Tongue (tissue), 2 donors: ENCODE results near the gene DGKA. TPM values are rescaled to one million over a fixed set of nuclear protein-coding genes. Genes with fewer than 3 reads are reported as not detected.
"Not testable (repeated sequence)": the region's sequence is repeated elsewhere in the genome, so short reads cannot be mapped to it uniquely, and the experiment has no call there.

Source experiments
- DNase-seq: peaks from one replicate; pipeline ENCODE4 v3.0.0-alpha.2; 2015
- total RNA-seq: library from RNA; depleted of rRNA; stranded (reverse); fragments of >200 nt; gene quantifications from one replicate; pipeline ENCODE4 v1.2.3, GENCODE V29; 2014

Gene DGKA
- total RNA-seq, 1 donor from 2014 or later = 50.5 TPM

- peak; percentile 15 for DNase-seq
Measured at GRCh38 chr12:55969356-55969755, 38.4 kb downstream of the DGKA start.

GRCh38 chr12:55970775-55971174 lies 39.8 kb downstream of the DGKA start:
- DNase-seq = no peak

- DNase-seq = no peak
Measured at GRCh38 chr12:55972042-55972441, 41.1 kb downstream of the DGKA start.

- no peak for DNase-seq
Measured at GRCh38 chr12:55972456-55972855, 41.5 kb downstream of the DGKA start.

- DNase-seq = no peak
Measured at GRCh38 chr12:55972911-55973598, 42.1 kb downstream of the DGKA start.

- DNase-seq = peak; percentile 100
Measured at GRCh38 chr12:55973599-55974307, 42.8 kb downstream of the DGKA start, which contains the start of gene RAB5B. TSS of gene RAB5B (plus strand) at chr12:55974078. CDS start at chr12:55986961, 12,883 bp downstream.

GRCh38 chr12:55974308-55974730 lies 43.4 kb downstream of the DGKA start:
- peak; percentile 60 for DNase-seq

- DNase-seq = no peak
Measured at GRCh38 chr12:55978393-55978792, 47.4 kb downstream of the DGKA start.

- no peak for DNase-seq
Measured at GRCh38 chr12:55979069-55979468, 48.1 kb downstream of the DGKA start.

GRCh38 chr12:55981882-55982281 lies 50.9 kb downstream of the DGKA start:
- not testable (repeated sequence) for DNase-seq

- DNase-seq = no peak
Measured at GRCh38 chr12:55982319-55982936, 51.5 kb downstream of the DGKA start.

- no peak for DNase-seq
Measured at GRCh38 chr12:55983232-55983842, 52.4 kb downstream of the DGKA start.

GRCh38 chr12:55984861-55985260 lies 53.9 kb downstream of the DGKA start:
- no peak for DNase-seq

GRCh38 chr12:55985341-55985740 lies 54.4 kb downstream of the DGKA start:
- no peak for DNase-seq

GRCh38 chr12:55985976-55986375 lies 55.0 kb downstream of the DGKA start:
- DNase-seq = not testable (repeated sequence)

- DNase-seq = no peak
Measured at GRCh38 chr12:55991110-55991509, 60.1 kb downstream of the DGKA start.

- DNase-seq = no peak
Measured at GRCh38 chr12:55993230-55993853, 62.4 kb downstream of the DGKA start.

GRCh38 chr12:55995366-55995765 lies 64.4 kb downstream of the DGKA start:
- no peak for DNase-seq

GRCh38 chr12:55996201-55996714 lies 65.3 kb downstream of the DGKA start:
- DNase-seq = peak; percentile 87

- peak; percentile 98 for DNase-seq
Measured at GRCh38 chr12:55996715-55997534, 66.0 kb downstream of the DGKA start, which contains the start of gene SUOX. TSS of gene SUOX (plus strand) at chr12:55997276. CDS start at chr12:56002222, 4,946 bp downstream.

- DNase-seq = no peak
Measured at GRCh38 chr12:55997535-55997859, 66.5 kb downstream of the DGKA start.
